ENCODE results near the gene AP5M1.
"Not testable (repeated sequence)": the region's sequence is repeated elsewhere in the genome, so short reads cannot be mapped to it uniquely, and the experiment has no call there.

DNA sequence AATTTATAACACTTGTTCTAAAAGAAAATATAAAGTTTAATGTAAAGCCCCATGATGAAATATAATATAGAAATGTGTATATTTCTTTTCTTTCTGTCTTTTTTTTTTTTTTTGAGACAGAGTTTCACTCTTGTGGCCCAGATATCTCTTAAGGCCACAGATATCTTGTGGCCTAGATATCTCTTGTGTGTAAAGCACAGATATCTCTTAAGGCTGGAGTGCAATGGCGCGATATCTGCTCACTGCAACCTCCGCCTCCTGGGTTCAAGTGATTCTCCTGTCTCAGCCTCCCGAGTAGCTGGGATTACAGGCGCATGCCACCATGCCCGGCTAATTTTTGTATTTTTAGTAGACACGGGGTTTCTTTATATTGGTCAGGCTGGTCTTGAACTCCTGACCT, 28.7 kb upstream of the AP5M1 start:
- not testable (repeated sequence) for TF ChIP-seq RARB (CRISPR knock-in tag; IDR thresholded peaks at IDR 0.05); TCF4 (CRISPR knock-in tag; IDR thresholded peaks at IDR 0.05; ENCODE audit: borderline replicate concordance); ZNF70 (CRISPR knock-in tag; IDR thresholded peaks at IDR 0.05); CSDC2 (CRISPR knock-in tag; IDR thresholded peaks at IDR 0.05); ZNF565 (CRISPR knock-in tag; conservative IDR thresholded peaks at IDR 0.05; ENCODE audit: low read depth); ZFP3 (CRISPR knock-in tag; IDR thresholded peaks at IDR 0.05); BACH2 (CRISPR knock-in tag; IDR thresholded peaks at IDR 0.05; ENCODE audit: borderline replicate concordance); ISL1 (CRISPR knock-in tag; IDR thresholded peaks at IDR 0.05); ARNTL (CRISPR knock-in tag; IDR thresholded peaks at IDR 0.05; ENCODE audit: borderline replicate concordance, low read depth); POU6F1 (CRISPR knock-in tag; IDR thresholded peaks at IDR 0.05; ENCODE audit: borderline replicate concordance, low read depth)
- TF ChIP-seq, protein P1, sequence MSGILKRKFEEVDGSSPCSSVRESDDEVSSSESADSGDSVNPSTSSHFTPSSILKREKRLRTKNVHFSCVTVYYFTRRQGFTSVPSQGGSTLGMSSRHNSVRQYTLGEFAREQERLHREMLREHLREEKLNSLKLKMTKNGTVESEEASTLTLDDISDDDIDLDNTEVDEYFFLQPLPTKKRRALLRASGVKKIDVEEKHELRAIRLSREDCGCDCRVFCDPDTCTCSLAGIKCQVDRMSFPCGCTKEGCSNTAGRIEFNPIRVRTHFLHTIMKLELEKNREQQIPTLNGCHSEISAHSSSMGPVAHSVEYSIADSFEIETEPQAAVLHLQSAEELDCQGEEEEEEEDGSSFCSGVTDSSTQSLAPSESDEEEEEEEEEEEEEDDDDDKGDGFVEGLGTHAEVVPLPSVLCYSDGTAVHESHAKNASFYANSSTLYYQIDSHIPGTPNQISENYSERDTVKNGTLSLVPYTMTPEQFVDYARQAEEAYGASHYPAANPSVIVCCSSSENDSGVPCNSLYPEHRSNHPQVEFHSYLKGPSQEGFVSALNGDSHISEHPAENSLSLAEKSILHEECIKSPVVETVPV (CRISPR knock-in tag; IDR thresholded peaks at IDR 0.05), result not testable (repeated sequence)
- TF ChIP-seq, protein P2, sequence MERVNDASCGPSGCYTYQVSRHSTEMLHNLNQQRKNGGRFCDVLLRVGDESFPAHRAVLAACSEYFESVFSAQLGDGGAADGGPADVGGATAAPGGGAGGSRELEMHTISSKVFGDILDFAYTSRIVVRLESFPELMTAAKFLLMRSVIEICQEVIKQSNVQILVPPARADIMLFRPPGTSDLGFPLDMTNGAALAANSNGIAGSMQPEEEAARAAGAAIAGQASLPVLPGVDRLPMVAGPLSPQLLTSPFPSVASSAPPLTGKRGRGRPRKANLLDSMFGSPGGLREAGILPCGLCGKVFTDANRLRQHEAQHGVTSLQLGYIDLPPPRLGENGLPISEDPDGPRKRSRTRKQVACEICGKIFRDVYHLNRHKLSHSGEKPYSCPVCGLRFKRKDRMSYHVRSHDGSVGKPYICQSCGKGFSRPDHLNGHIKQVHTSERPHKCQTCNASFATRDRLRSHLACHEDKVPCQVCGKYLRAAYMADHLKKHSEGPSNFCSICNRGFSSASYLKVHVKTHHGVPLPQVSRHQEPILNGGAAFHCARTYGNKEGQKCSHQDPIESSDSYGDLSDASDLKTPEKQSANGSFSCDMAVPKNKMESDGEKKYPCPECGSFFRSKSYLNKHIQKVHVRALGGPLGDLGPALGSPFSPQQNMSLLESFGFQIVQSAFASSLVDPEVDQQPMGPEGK (CRISPR knock-in tag; IDR thresholded peaks at IDR 0.05; ENCODE audit: borderline replicate concordance), result not testable (repeated sequence)

Data from SK-N-SH treated with all-trans-retinoic acid at 6 μM for 48 hours (cell line).